ENCODE data around the gene CLDN10. TPM values are rescaled to one million over a fixed set of nuclear protein-coding genes. Genes with fewer than 3 reads are reported as not detected.
"Not testable (repeated sequence)": the region's sequence is repeated elsewhere in the genome, so short reads cannot be mapped to it uniquely, and the experiment has no call there.

Gene CLDN10
- polyA plus RNA-seq, 1 donor, result 0.49 TPM

- Histone ChIP-seq H3K36me3 (ENCODE audit: control insufficient read depth, insufficient read depth, low read length) (no peaks in the 10 kb centered on the region), H3K4me1 (ENCODE audit: control insufficient read depth, insufficient read depth, low read length) (no peaks in the 10 kb centered on the region), H3K27ac (ENCODE audit: low read length) (no peak overlapping the region), H3K9me3 (ENCODE audit: control insufficient read depth, low read depth, low read length) (no peaks in the 10 kb centered on the region), H3K4me3 (ENCODE audit: low read length) (no peak overlapping the region), H3K27me3 (ENCODE audit: control insufficient read depth, insufficient read depth, low read length) (peaks cover 21% of the 10 kb centered on the region)
- no peak for DNase-seq
- WGBS (ENCODE audit: insufficient coverage, low lambda C conversion rate), result no CpG with 5 or more reads among the region's 6 CpGs
Measured at GRCh38 chr13:95560387-95560786, 7.9 kb downstream of the CLDN10 start.

- no CpG with 5 or more reads among the region's 3 CpGs for WGBS (ENCODE audit: insufficient coverage, low lambda C conversion rate)
Measured at GRCh38 chr13:95564091-95564490, 11.6 kb downstream of the CLDN10 start.

GRCh38 chr13:95564733-95565291, 12.3 kb downstream of the CLDN10 start:
- H3K27ac ChIP-seq (ENCODE audit: low read length), result no peak overlapping the region
- no peaks in the 10 kb centered on the region for H3K4me1 ChIP-seq (ENCODE audit: control insufficient read depth, insufficient read depth, low read length)
- DNase-seq, result no peak
- no peaks in the 10 kb centered on the region for H3K36me3 ChIP-seq (ENCODE audit: control insufficient read depth, insufficient read depth, low read length)
- no peaks in the 10 kb centered on the region for H3K9me3 ChIP-seq (ENCODE audit: control insufficient read depth, low read depth, low read length)
- no peak overlapping the region for H3K4me3 ChIP-seq (ENCODE audit: low read length)
- no peaks in the 10 kb centered on the region for H3K27me3 ChIP-seq (ENCODE audit: control insufficient read depth, insufficient read depth, low read length)
- 59% methylated on average over 3 of the region's 5 CpGs for WGBS (ENCODE audit: insufficient coverage, low lambda C conversion rate)

More at GRCh38 chr13:95564091-95564490, 11.6 kb downstream of the CLDN10 start:
- no peak for DNase-seq
- Histone ChIP-seq H3K4me3 (ENCODE audit: low read length) (no peak overlapping the region), H3K9me3 (ENCODE audit: control insufficient read depth, low read depth, low read length) (no peaks in the 10 kb centered on the region), H3K36me3 (ENCODE audit: control insufficient read depth, insufficient read depth, low read length) (no peaks in the 10 kb centered on the region), H3K4me1 (ENCODE audit: control insufficient read depth, insufficient read depth, low read length) (no peaks in the 10 kb centered on the region), H3K27me3 (ENCODE audit: control insufficient read depth, insufficient read depth, low read length) (no peaks in the 10 kb centered on the region), H3K27ac (ENCODE audit: low read length) (no peak overlapping the region)

- H3K36me3 ChIP-seq (ENCODE audit: control insufficient read depth, insufficient read depth, low read length); H3K4me1 ChIP-seq (ENCODE audit: control insufficient read depth, insufficient read depth, low read length); H3K4me3 ChIP-seq (ENCODE audit: low read length); H3K9me3 ChIP-seq (ENCODE audit: control insufficient read depth, low read depth, low read length); H3K27me3 ChIP-seq (ENCODE audit: control insufficient read depth, insufficient read depth, low read length); H3K27ac ChIP-seq (ENCODE audit: low read length); DNase-seq: not testable (repeated sequence)
- no CpG with 5 or more reads among the region's 1 CpG for WGBS (ENCODE audit: insufficient coverage, low lambda C conversion rate)
Measured at GRCh38 chr13:95565758-95566157, 13.2 kb downstream of the CLDN10 start.

- H3K4me1 ChIP-seq (ENCODE audit: control insufficient read depth, insufficient read depth, low read length), result no peaks in the 10 kb centered on the region
- no CpG with 5 or more reads among the region's 2 CpGs for WGBS (ENCODE audit: insufficient coverage, low lambda C conversion rate)
- no peaks in the 10 kb centered on the region for H3K9me3 ChIP-seq (ENCODE audit: control insufficient read depth, low read depth, low read length)
- H3K27me3 ChIP-seq (ENCODE audit: control insufficient read depth, insufficient read depth, low read length), result no peaks in the 10 kb centered on the region
- no peak for DNase-seq
- no peak overlapping the region for H3K27ac ChIP-seq (ENCODE audit: low read length)
- H3K36me3 ChIP-seq (ENCODE audit: control insufficient read depth, insufficient read depth, low read length), result no peaks in the 10 kb centered on the region
- H3K4me3 ChIP-seq (ENCODE audit: low read length), result no peak overlapping the region
Measured at GRCh38 chr13:95568131-95568530, 15.6 kb downstream of the CLDN10 start.

- WGBS (ENCODE audit: insufficient coverage, low lambda C conversion rate), result no CpG with 5 or more reads among the region's 5 CpGs
- DNase-seq, result no peak
- H3K9me3 ChIP-seq (ENCODE audit: control insufficient read depth, low read depth, low read length), result no peaks in the 10 kb centered on the region
- no peak overlapping the region for H3K4me3 ChIP-seq (ENCODE audit: low read length)
- H3K27me3 ChIP-seq (ENCODE audit: control insufficient read depth, insufficient read depth, low read length), result no peaks in the 10 kb centered on the region
- H3K4me1 ChIP-seq (ENCODE audit: control insufficient read depth, insufficient read depth, low read length), result no peaks in the 10 kb centered on the region
- H3K36me3 ChIP-seq (ENCODE audit: control insufficient read depth, insufficient read depth, low read length), result no peaks in the 10 kb centered on the region
- H3K27ac ChIP-seq (ENCODE audit: low read length), result no peak overlapping the region
Measured at GRCh38 chr13:95570016-95570415, 17.5 kb downstream of the CLDN10 start.

- DNase-seq, result no peak
- no peaks in the 10 kb centered on the region for H3K27me3 ChIP-seq (ENCODE audit: control insufficient read depth, insufficient read depth, low read length)
- H3K4me3 ChIP-seq (ENCODE audit: low read length), result no peak overlapping the region
- no CpG with 5 or more reads among the region's 6 CpGs for WGBS (ENCODE audit: insufficient coverage, low lambda C conversion rate)
- no peak overlapping the region for H3K27ac ChIP-seq (ENCODE audit: low read length)
- H3K36me3 ChIP-seq (ENCODE audit: control insufficient read depth, insufficient read depth, low read length), result no peaks in the 10 kb centered on the region
- no peaks in the 10 kb centered on the region for H3K9me3 ChIP-seq (ENCODE audit: control insufficient read depth, low read depth, low read length)
- H3K4me1 ChIP-seq (ENCODE audit: control insufficient read depth, insufficient read depth, low read length), result no peaks in the 10 kb centered on the region
Measured at GRCh38 chr13:95571941-95572340, 19.4 kb downstream of the CLDN10 start.

GRCh38 chr13:95573221-95573620, 20.7 kb downstream of the CLDN10 start:
- Histone ChIP-seq H3K36me3 (ENCODE audit: control insufficient read depth, insufficient read depth, low read length) (peaks cover 3% of the 10 kb centered on the region), H3K4me3 (ENCODE audit: low read length) (no peak overlapping the region), H3K27me3 (ENCODE audit: control insufficient read depth, insufficient read depth, low read length) (no peaks in the 10 kb centered on the region), H3K9me3 (ENCODE audit: control insufficient read depth, low read depth, low read length) (no peaks in the 10 kb centered on the region), H3K4me1 (ENCODE audit: control insufficient read depth, insufficient read depth, low read length) (no peaks in the 10 kb centered on the region), H3K27ac (ENCODE audit: low read length) (no peak overlapping the region)
- WGBS (ENCODE audit: insufficient coverage, low lambda C conversion rate), result no CpG with 5 or more reads among the region's 4 CpGs
- DNase-seq, result no peak

GRCh38 chr13:95579303-95579702, 26.8 kb downstream of the CLDN10 start:
- Histone ChIP-seq H3K27ac (ENCODE audit: low read length) (no peak overlapping the region), H3K36me3 (ENCODE audit: control insufficient read depth, insufficient read depth, low read length) (peaks cover 12% of the 10 kb centered on the region), H3K27me3 (ENCODE audit: control insufficient read depth, insufficient read depth, low read length) (no peaks in the 10 kb centered on the region), H3K4me1 (ENCODE audit: control insufficient read depth, insufficient read depth, low read length) (no peaks in the 10 kb centered on the region), H3K4me3 (ENCODE audit: low read length) (no peak overlapping the region), H3K9me3 (ENCODE audit: control insufficient read depth, low read depth, low read length) (no peaks in the 10 kb centered on the region)
- WGBS (ENCODE audit: insufficient coverage, low lambda C conversion rate), result 100% methylated on average over 3 of the region's 3 CpGs
- no peak for DNase-seq

- no peak overlapping the region for H3K4me3 ChIP-seq (ENCODE audit: low read length)
- H3K36me3 ChIP-seq (ENCODE audit: control insufficient read depth, insufficient read depth, low read length), result peaks cover 14% of the 10 kb centered on the region
- H3K27ac ChIP-seq (ENCODE audit: low read length), result no peak overlapping the region
- no peak for DNase-seq
- no peaks in the 10 kb centered on the region for H3K9me3 ChIP-seq (ENCODE audit: control insufficient read depth, low read depth, low read length)
- 95% methylated on average over 3 of the region's 4 CpGs for WGBS (ENCODE audit: insufficient coverage, low lambda C conversion rate)
- H3K4me1 ChIP-seq (ENCODE audit: control insufficient read depth, insufficient read depth, low read length), result no peaks in the 10 kb centered on the region
- no peaks in the 10 kb centered on the region for H3K27me3 ChIP-seq (ENCODE audit: control insufficient read depth, insufficient read depth, low read length)
Measured at GRCh38 chr13:95585867-95586266, 33.3 kb downstream of the CLDN10 start.

- Histone ChIP-seq H3K9me3 (ENCODE audit: control insufficient read depth, low read depth, low read length) (no peaks in the 10 kb centered on the region), H3K27me3 (ENCODE audit: control insufficient read depth, insufficient read depth, low read length) (no peaks in the 10 kb centered on the region), H3K4me3 (ENCODE audit: low read length) (no peak overlapping the region), H3K36me3 (ENCODE audit: control insufficient read depth, insufficient read depth, low read length) (peaks cover 12% of the 10 kb centered on the region), H3K4me1 (ENCODE audit: control insufficient read depth, insufficient read depth, low read length) (no peaks in the 10 kb centered on the region), H3K27ac (ENCODE audit: low read length) (no peak overlapping the region)
- no peak for DNase-seq
- no CpG with 5 or more reads among the region's 3 CpGs for WGBS (ENCODE audit: insufficient coverage, low lambda C conversion rate)
Measured at GRCh38 chr13:95588134-95588533, 35.6 kb downstream of the CLDN10 start.
